DMS153 treated with DMSO at 0.1 percent for 48 hours (cell line): Measurements from ENCODE around the gene APOBEC3C.
"Not testable (repeated sequence)": the region's sequence is repeated elsewhere in the genome, so short reads cannot be mapped to it uniquely, and the experiment has no call there.

Source experiments
- DNase-seq: peaks from one replicate; lab custom pipeline; 2025; ENCODE audit not compliant: unreplicated experiment; lab: John Stamatoyannopoulos, UW

The APOBEC3C gene

DNA sequence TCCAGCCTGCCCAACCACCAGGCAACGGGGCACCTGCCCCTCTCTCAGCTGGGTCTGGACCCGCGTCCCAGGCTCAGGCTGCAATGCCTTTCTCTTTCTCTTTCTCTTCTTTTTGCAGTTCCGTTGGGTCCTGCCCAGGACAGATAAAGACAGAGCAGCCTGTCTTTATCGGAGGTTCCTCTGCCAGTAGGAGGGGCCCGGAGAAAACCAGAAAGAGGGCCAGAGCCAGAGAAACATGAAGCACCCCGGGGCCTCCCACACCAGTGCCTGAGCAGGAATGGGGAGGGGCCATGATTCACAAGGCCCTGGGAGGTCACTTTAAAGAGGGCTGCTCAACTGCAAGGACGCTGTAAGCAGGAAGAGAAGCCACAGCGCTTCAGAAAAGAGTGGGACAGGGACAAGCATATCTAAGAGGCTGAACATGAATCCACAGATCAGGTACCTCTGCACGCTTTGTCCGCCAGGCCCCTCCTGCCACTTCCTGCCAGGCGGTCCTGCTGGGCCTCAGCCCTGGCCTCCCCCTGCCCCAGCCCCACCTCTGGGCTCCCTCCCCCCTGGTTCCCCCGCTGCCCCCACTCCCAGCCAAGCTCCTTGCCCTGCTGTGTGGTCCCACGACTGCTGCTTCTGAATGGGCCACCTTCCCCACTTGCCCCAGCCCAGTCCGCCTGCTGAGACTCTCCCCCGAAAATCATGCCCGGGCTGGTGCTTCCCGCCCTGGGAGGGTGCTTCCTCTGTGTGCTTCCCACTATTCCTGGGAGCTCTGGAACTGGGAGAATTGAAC is at the start of gene APOBEC3C:
Gene APOBEC3C, plus strand, starts transcription at position 316 of the 781 bp plus-strand sequence. Its CDS starts 106 bp downstream, at position 422.
- peak; percentile 68 for DNase-seq

GRCh38 chr22:38964306-38964705 is 49.8 kb upstream of the APOBEC3C start:
- DNase-seq, result no peak

DNA sequence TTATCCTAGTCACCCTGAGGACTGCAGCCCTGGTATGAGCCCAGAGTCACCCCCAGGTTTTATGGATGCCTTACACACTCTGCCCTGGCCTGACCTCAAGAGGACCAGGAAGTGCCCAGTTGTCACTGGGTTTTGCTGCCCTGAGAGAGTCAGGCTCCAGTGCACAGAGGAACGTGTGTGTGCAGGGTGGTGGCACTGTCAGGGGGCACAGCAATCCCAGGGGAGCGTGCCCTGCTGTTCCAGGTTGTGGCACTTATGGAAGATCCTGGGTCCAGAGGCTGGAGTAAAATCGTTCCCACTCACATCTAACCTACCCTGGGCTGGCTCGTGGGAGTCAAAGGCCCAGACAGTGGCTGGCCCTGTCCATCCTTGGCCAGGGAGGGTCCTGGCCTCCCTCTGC is 49.1 kb upstream of the APOBEC3C start:
- no peak for DNase-seq

DNA sequence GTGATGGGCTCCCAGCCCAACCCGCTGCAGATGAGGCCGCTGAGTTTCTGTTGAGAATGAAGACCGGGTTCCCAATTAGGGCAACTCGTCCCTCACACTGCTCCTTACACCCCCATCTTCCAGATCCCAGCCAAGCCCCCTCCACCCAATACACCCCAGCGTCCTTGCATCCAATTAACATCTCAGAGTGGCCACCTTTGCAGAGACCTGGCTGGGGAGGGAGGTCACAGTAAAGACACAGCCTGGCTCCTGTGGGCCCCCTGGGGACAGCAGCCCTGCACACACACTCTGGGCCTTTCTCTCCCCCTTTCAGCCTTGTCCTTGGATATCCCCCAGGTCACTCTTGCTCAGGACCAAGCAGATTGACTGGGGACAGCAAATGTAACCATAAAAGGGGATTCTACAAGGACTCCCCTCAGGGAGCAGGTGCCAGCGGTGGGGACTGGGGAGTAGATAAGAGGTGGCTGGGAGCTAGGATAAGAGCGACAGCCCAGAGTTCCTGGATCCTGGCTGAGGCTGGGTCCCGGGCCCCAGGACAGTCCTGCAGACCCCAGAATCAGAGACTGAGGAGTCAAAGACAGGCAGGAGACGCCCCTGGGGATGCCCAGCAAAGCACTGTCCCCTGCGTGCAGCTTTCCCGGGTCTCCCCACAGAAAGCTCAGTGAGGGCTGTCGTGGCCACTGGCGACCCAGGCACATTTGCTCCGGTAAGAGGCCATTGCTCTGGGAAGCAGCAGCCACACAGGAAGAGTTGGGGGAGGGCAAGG is 48.3 kb upstream of the APOBEC3C start:
- no peak for DNase-seq

- DNase-seq, result no peak
Measured at GRCh38 chr22:38966380-38966702, 47.7 kb upstream of the APOBEC3C start.

- DNase-seq, result no peak
Measured at GRCh38 chr22:38966942-38967341, 47.1 kb upstream of the APOBEC3C start.

- no peak for DNase-seq
Measured at GRCh38 chr22:38967451-38968450, 46.3 kb upstream of the APOBEC3C start.

- DNase-seq, result no peak
Measured at GRCh38 chr22:38968801-38969200, 45.3 kb upstream of the APOBEC3C start.

GRCh38 chr22:38970551-38970950 is 43.5 kb upstream of the APOBEC3C start:
- DNase-seq, result no peak

GRCh38 chr22:38971202-38971601 is 42.9 kb upstream of the APOBEC3C start:
- DNase-seq, result no peak

GRCh38 chr22:38971791-38972190 is 42.3 kb upstream of the APOBEC3C start:
- DNase-seq, result no peak

GRCh38 chr22:38972558-38972957 is 41.5 kb upstream of the APOBEC3C start:
- no peak for DNase-seq

GRCh38 chr22:38973289-38974169 is 40.5 kb upstream of the APOBEC3C start:
- DNase-seq, result no peak

GRCh38 chr22:38974170-38974825 is 39.8 kb upstream of the APOBEC3C start:
- DNase-seq, result no peak

DNA sequence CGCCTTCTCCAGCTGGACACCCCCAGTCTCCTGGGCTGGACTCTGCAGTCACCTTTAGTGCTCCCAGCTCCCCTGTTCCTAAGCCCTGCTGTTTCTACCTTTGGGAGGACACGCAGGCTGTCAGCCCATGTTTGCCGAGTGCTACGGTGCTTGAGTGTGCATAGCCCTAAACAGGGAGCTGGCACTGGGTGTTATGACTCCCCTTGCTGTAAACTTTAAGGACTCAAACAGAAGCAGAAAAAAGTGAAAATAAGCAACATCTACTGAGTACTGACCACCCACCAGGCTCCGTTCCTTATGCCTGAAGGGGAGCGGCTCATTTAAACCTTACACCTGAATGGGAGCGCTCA is 39.3 kb upstream of the APOBEC3C start:
- no peak for DNase-seq

DNA sequence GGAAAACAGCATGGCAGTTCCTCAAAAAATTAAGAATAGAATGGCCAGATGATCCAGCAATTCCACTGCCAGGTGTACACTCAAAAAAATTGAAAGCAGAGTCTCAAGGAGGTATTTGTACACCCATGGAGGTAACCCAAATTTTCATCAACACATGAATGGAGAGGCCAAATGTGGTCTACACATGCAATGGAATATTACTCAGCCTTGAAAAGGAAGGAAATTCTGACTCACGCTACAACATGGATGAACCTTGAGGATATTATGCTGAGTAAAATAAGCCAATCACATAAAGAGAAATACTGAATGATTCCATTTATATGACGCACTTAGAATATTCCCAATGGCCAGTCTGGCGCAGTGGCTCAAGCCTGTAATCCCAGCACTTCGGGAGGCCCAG is 36.8 kb upstream of the APOBEC3C start:
- DNase-seq, result not testable (repeated sequence)

GRCh38 chr22:38980587-38980986 is 33.5 kb upstream of the APOBEC3C start:
- not testable (repeated sequence) for DNase-seq

GRCh38 chr22:38981005-38981991 is 32.8 kb upstream of the APOBEC3C start:
- DNase-seq, result peak; percentile 49
